H1 (cell line): ENCODE data around the gene POLRMT. TPM values are rescaled to one million over a fixed set of nuclear protein-coding genes. Genes with fewer than 3 reads are reported as not detected.

Experiments used
- CTCF ChIA-PET: fragments of 300-600 bp; sonication (Branson Sonifier 250); formaldehyde crosslinking; loops from one replicate; lab custom pipeline; 2021; ENCODE audit not compliant: partially characterized antibody; lab: Charles Lee
- POLR2A ChIA-PET: fragments of 300-600 bp; sonication (Branson Sonifier 250); formaldehyde crosslinking; loops from one replicate; lab custom pipeline; 2021; ENCODE audit warnings: inconsistent platforms; ENCODE audit not compliant: partially characterized antibody; lab: Charles Lee
- DNase-seq, 2 experiments: peaks; one replicate each; pipeline versions ENCODE4 v3.0.0 to v3.0.0-alpha.2; 2010 to 2022; ENCODE audit warnings: low spot score in 2 of 2, low read depth in 1 of 2, mixed read lengths in 1 of 2
- FAIRE-seq: peaks from 2 replicates; lab custom pipeline; 2011; peaks lifted over from hg19 to GRCh38; lab: Jason Lieb, UNC
- H2AFZ ChIP-seq: 2 replicates; pipeline ENCODE4 v1.8.1; 2012; ENCODE audit warnings: low read length, inconsistent platforms
- H2AK5ac ChIP-seq: 2 replicates; pipeline ENCODE4 v1.6.1; 2013; ENCODE audit warnings: low read depth, low read length
- H2BK120ac ChIP-seq: replicated peaks from 2 replicates; pipeline ENCODE3; 2013; ENCODE audit warnings: low read depth, low read length, inconsistent platforms
- H2BK12ac ChIP-seq: 2 replicates; pipeline ENCODE4 v1.6.1; 2013; ENCODE audit warnings: low read depth, low read length
- H2BK15ac ChIP-seq: 2 replicates; pipeline ENCODE4 v1.6.1; 2013; ENCODE audit warnings: low read length
- H2BK20ac ChIP-seq: 2 replicates; pipeline ENCODE4 v1.6.1; 2013; ENCODE audit warnings: low read length
- H2BK5ac ChIP-seq: 2 replicates; pipeline ENCODE4 v1.6.1; 2013; ENCODE audit warnings: low read depth, low read length
- H3K14ac ChIP-seq: 2 replicates; pipeline ENCODE4 v1.6.1; 2013; ENCODE audit warnings: inconsistent platforms; ENCODE audit not compliant: insufficient read length
- H3K18ac ChIP-seq: 2 replicates; pipeline ENCODE4 v1.6.1; 2013; ENCODE audit warnings: low read length; ENCODE audit errors: extremely low read depth
- H3K23ac ChIP-seq: 2 replicates; pipeline ENCODE4 v1.6.1; 2013; ENCODE audit warnings: inconsistent platforms; ENCODE audit not compliant: insufficient read length
- H3K23me2 ChIP-seq: 2 replicates; pipeline ENCODE4 v1.6.1; 2013; ENCODE audit warnings: low read depth, low read length
- H3K27ac ChIP-seq: 2 replicates; pipeline ENCODE4 v1.6.1; 2011; ENCODE audit warnings: low read depth, low read length, inconsistent platforms
- H3K27me3 ChIP-seq, 4 experiments: replicated peaks in 1 of 4; 1 replicate in 1 of 4; 2 replicates in 3 of 4; pipeline versions ENCODE4 v1.6.1 to v1.8.1; 2011 to 2013; ENCODE audit warnings: low read length in 3 of 4, mild to moderate bottlenecking in 3 of 4, inconsistent platforms in 2 of 4, mixed read lengths in 2 of 4, moderate library complexity in 1 of 4; ENCODE audit not compliant: control insufficient read depth in 3 of 4, insufficient read depth in 3 of 4; ENCODE audit errors: extremely low read depth in 1 of 4
- H3K36me3 ChIP-seq, 4 experiments: 2 replicates each; pipeline versions ENCODE4 v1.6.1 to v1.8.1; 2011 to 2013; ENCODE audit warnings: mild to moderate bottlenecking in 4 of 4, low read length in 3 of 4, moderate library complexity in 2 of 4, control low read depth in 1 of 4, inconsistent platforms in 1 of 4; ENCODE audit not compliant: insufficient read depth in 4 of 4, control insufficient read depth in 2 of 4
- H3K4ac ChIP-seq: replicated peaks from 2 replicates; pipeline ENCODE3; 2013; ENCODE audit warnings: low read length, low read depth, mixed read lengths, inconsistent platforms; ENCODE audit not compliant: insufficient read length
- H3K4me1 ChIP-seq, 4 experiments: replicated peaks in 1 of 4; 1 replicate in 1 of 4; 2 replicates in 3 of 4; pipeline versions ENCODE4 v1.6.1 to v1.8.1; 2011 to 2013; ENCODE audit warnings: low read length in 3 of 4, inconsistent platforms in 2 of 4, mixed read lengths in 1 of 4; ENCODE audit not compliant: insufficient read depth in 4 of 4, control insufficient read depth in 3 of 4
- H3K4me2 ChIP-seq, 2 experiments: 2 replicates each; pipeline versions ENCODE4 v1.6.1 to v1.8.1; 2011 to 2013; ENCODE audit warnings: low read depth in 2 of 2, low read length in 2 of 2, control low read depth in 1 of 2, inconsistent platforms in 1 of 2, mild to moderate bottlenecking in 1 of 2; ENCODE audit not compliant: insufficient read depth in 1 of 2
- H3K4me3 ChIP-seq, 4 experiments: fragments of 200-600, 300-600 bp in 1 of 4; sonication (generic), shearing (Covaris generic), sonication (Bioruptor Twin) in 1 of 4; 2 replicates each; pipeline versions ENCODE4 v1.5.1 to v1.8.1; 2011 to 2016; ENCODE audit warnings: low read length in 4 of 4, low read depth in 3 of 4, control low read depth in 2 of 4, inconsistent platforms in 2 of 4, mild to moderate bottlenecking in 2 of 4, mixed read lengths in 1 of 4, moderate library complexity in 1 of 4; ENCODE audit not compliant: insufficient read depth in 2 of 4; ENCODE audit errors: extremely low read depth in 1 of 4
- H3K56ac ChIP-seq: replicated peaks from 2 replicates; pipeline ENCODE3; 2013; ENCODE audit warnings: low read depth, mild to moderate bottlenecking, mixed read lengths, low read length, inconsistent platforms; ENCODE audit not compliant: insufficient read length
- H3K79me1 ChIP-seq: 2 replicates; pipeline ENCODE4 v1.6.1; 2013; ENCODE audit warnings: low read depth, low read length, control low read depth
- H3K79me2 ChIP-seq, 2 experiments: 2 replicates each; pipeline versions ENCODE4 v1.6.1 to v1.8.1; 2012 to 2013; ENCODE audit warnings: low read length in 2 of 2, mild to moderate bottlenecking in 2 of 2, inconsistent platforms in 1 of 2; ENCODE audit not compliant: insufficient read depth in 2 of 2, control insufficient read depth in 1 of 2
- H3K9ac ChIP-seq, 4 experiments: replicated peaks in 1 of 4; 1 replicate in 1 of 4; 2 replicates in 3 of 4; pipeline versions ENCODE4 v1.6.1 to v1.8.1; 2011 to 2013; ENCODE audit warnings: low read depth in 3 of 4, low read length in 3 of 4, control low read depth in 2 of 4, mild to moderate bottlenecking in 2 of 4, moderate library complexity in 2 of 4, inconsistent platforms in 1 of 4; ENCODE audit errors: extremely low read depth in 1 of 4
- H3K9me3 ChIP-seq, 2 experiments: 2 replicates each; pipeline versions ENCODE4 v1.6.1 to v1.8.1; 2012 to 2013; ENCODE audit warnings: mild to moderate bottlenecking in 2 of 2, moderate library complexity in 2 of 2, control low read depth in 1 of 2, inconsistent platforms in 1 of 2, low read depth in 1 of 2, low read length in 1 of 2, mixed read lengths in 1 of 2; ENCODE audit not compliant: insufficient read depth in 2 of 2
- H4K20me1 ChIP-seq, 2 experiments: replicated peaks in 1 of 2; 2 replicates each; pipeline versions ENCODE3 to v1.8.1; 2011 to 2013; ENCODE audit warnings: inconsistent platforms in 2 of 2, low read length in 2 of 2, mild to moderate bottlenecking in 1 of 2; ENCODE audit not compliant: insufficient read depth in 2 of 2, control insufficient read depth in 1 of 2
- H4K5ac ChIP-seq: 2 replicates; pipeline ENCODE4 v1.6.1; 2013; ENCODE audit warnings: low read length, low read depth, mixed read lengths, inconsistent platforms; ENCODE audit not compliant: insufficient read length
- H4K8ac ChIP-seq: 2 replicates; pipeline ENCODE4 v1.8.0; 2013; ENCODE audit warnings: mild to moderate bottlenecking, moderate library complexity, low read length, inconsistent platforms; ENCODE audit not compliant: insufficient read depth; ENCODE audit errors: extremely low read depth
- H4K91ac ChIP-seq: replicated peaks from 2 replicates; pipeline ENCODE3; 2013; ENCODE audit warnings: low read length, mixed read lengths, inconsistent platforms; ENCODE audit not compliant: insufficient read length
- CHD2 ChIP-seq: IDR thresholded peaks from 2 replicates; pipeline ENCODE4 v1.6.1; 2012; ENCODE audit warnings: low read length, improper control_type of control experiment
- E2F6 ChIP-seq: IDR thresholded peaks from 2 replicates; pipeline ENCODE4 v1.6.1; 2012; ENCODE audit warnings: inconsistent platforms
- GABPA ChIP-seq: IDR thresholded peaks from 2 replicates; pipeline ENCODE4 v1.6.1; 2011; ENCODE audit warnings: mild to moderate bottlenecking, low read length, moderate library complexity, borderline replicate concordance; ENCODE audit not compliant: insufficient read depth
- KDM5A ChIP-seq: fragments of 200-600 bp; IDR thresholded peaks from 2 replicates; pipeline ENCODE4 v1.7.1; 2012; ENCODE audit warnings: mild to moderate bottlenecking, low read length, inconsistent platforms, mixed read lengths
- MAX ChIP-seq: IDR thresholded peaks from 2 replicates; pipeline ENCODE4 v1.6.1; 2012; ENCODE audit warnings: inconsistent platforms
- POLR2A ChIP-seq, 2 experiments: IDR thresholded peaks; 1 replicate in 1 of 2; 2 replicates in 1 of 2; pipeline ENCODE4 v1.6.1; 2011; ENCODE audit warnings: low read depth in 2 of 2, low read length in 2 of 2, mild to moderate bottlenecking in 2 of 2; ENCODE audit errors: control extremely low read depth in 1 of 2
- RNF2 ChIP-seq: fragments of 200-900, 300-1000 bp; sonication (generic); IDR thresholded peaks from 2 replicates; pipeline ENCODE4 v1.7.1; 2016; ENCODE audit warnings: borderline replicate concordance, low read depth, mild to moderate bottlenecking, antibody characterized with exemption, low read length; ENCODE audit not compliant: poor library complexity, severe bottlenecking; ENCODE audit errors: missing control alignments
- SP2 ChIP-seq: IDR thresholded peaks from 2 replicates; pipeline ENCODE4 v1.6.1; 2012; ENCODE audit warnings: mild to moderate bottlenecking, low read length, inconsistent platforms
- WGBS, 2 experiments: shearing (Covaris generic) in 1 of 2; methylation state at CpG; one replicate each; pipeline versions ENCODE4 v1.1.6 to v1.1.7; 2013 to 2015; ENCODE audit warnings: low lambda C conversion rate in 2 of 2, mixed read lengths in 2 of 2, inconsistent platforms in 1 of 2, low coverage in 1 of 2, missing lambda C conversion rate in 1 of 2; ENCODE audit not compliant: insufficient replicate concordance in 2 of 2, insufficient coverage in 1 of 2, insufficient read length in 1 of 2; ENCODE audit errors: extremely low coverage in 1 of 2, missing lambda C conversion rate in 1 of 2; 5-methylcytosine and 5-hydroxymethylcytosine counted together
- polyA plus RNA-seq, 7 experiments: library from polyadenylated mRNA; depleted of rRNA in 3 of 7; stranded (reverse) in 5 of 7; unstranded in 2 of 7; fragments of >200 nt in 5 of 7; fragments of 200-250 nt in 2 of 7; gene quantifications; 1 replicate in 5 of 7; 2 replicates in 1 of 7; 4 replicates in 1 of 7; pipeline versions ENCODE4 v1.2.1 to v1.2.3, GENCODE V29; 2011 to 2013; ENCODE audit warnings: missing spikeins in 2 of 7, mixed read lengths in 2 of 7
- total RNA-seq: library from RNA; stranded (reverse); fragmentation: NEBNext Ultra II Directional; extraction: Animal tissue kit (Norgen Biotek cat#: 25700); gene quantifications from 2 replicates; pipeline ENCODE4 v1.2.1, GENCODE V29; 2021

POLRMT gene
- total and polyA plus RNA-seq, 2 of the 8 experiments (the other 6 are each of a cell fraction or from before 2014, with no cell fraction given), result 93.0 to 111 TPM

- POLR2A ChIA-PET, result interaction anchor here (1.3 to 1.4 kb wide), 2 partner anchors 8 to 10 kb away, joined by 4 read pairs; no protein-coding TSS in a partner anchor
- H3K36me3 ChIP-seq, result peaks cover 0 to 9% (median 0%) of the 10 kb centered on the region in 4 experiments; a peak in 1 of 8 replicates
- peak overlapping the region in 1 of 2 experiments; percentile 51; a peak in 1 of 4 replicates for H3K4me2 ChIP-seq
These were observed 7.4 kb upstream of the POLRMT start for GRCh38 chr19:640606-641189.

More at GRCh38 chr19:640606-641189, 7.4 kb upstream of the POLRMT start:
- TF ChIP-seq GABPA (0 out of 2 replicates have a peak, but pooled peaks have one; percentile 33), RNF2 (no peak), POLR2A (IDR thresholded peaks at IDR 0.05; ENCODE audit: control extremely low read depth in 1 of 2, low read depth in 2 of 2, low read length in 2 of 2) (no peak), CHD2 (no peak), E2F6 (no peak), MAX (no peak), KDM5A (no peak), SP2 (no peak)
- Histone ChIP-seq H3K23me2 (peaks cover 5% of the 10 kb centered on the region; the same call in 1 of the 2 replicates), H3K79me1 (no peaks in the 10 kb centered on the region; the same call in 1 of the 2 replicates), H3K79me2 (no peaks in the 10 kb centered on the region), H2BK12ac (no peak overlapping the region), H2BK20ac (no peak overlapping the region), H3K18ac (no peak overlapping the region), H3K27me3 (peaks cover 0 to 23% (median 11%) of the 10 kb centered on the region in 4 experiments; a peak in 5 of 7 replicates), H3K4me1 (peaks cover 0 to 4% (median under 1%) of the 10 kb centered on the region in 4 experiments; a peak in 2 of 7 replicates), H4K91ac (no peak overlapping the region), H3K14ac (no peak overlapping the region), H3K56ac (no peak overlapping the region), H2BK5ac (no peak overlapping the region), H4K20me1 (peaks cover 4 to 5% of the 10 kb centered on the region in 2 experiments), H3K23ac (no peak overlapping the region), H4K5ac (no peak overlapping the region), H2AFZ (no peak overlapping the region), H2BK120ac (no peak overlapping the region), H4K8ac (no peak overlapping the region), H3K9me3 (no peaks in the 10 kb centered on the region), H3K4ac (no peak overlapping the region), H2BK15ac (no peak overlapping the region), H3K27ac (no peak overlapping the region), H3K9ac (no peak overlapping the region), H3K4me3 (peak overlapping the region in 1 of 4 experiments; percentile 57; a peak in 1 of 8 replicates), H2AK5ac (no peak overlapping the region)
- CTCF ChIA-PET, result interaction anchor here (1.4 kb wide), 1 partner anchor 30 kb away, joined by 3 read pairs; no protein-coding TSS in a partner anchor
- DNase-seq (no peak), FAIRE-seq (no peak)
- WGBS, 2 experiments, result 89% methylated on average over 28 of the region's 31 CpGs; no CpG with 5 or more reads in 1 of the 2 experiments
